Activated CD8-positive, alpha-beta memory T cell treated with anti-CD3 and anti-CD28 coated beads for 48 hours (primary cell): ENCODE results near the gene ITM2C.
A peak's percentile ranks its signal among the peaks of the same experiment; 100 is the strongest.

Experiments
- DNase-seq, 3 experiments: peaks; one replicate each; pipeline ENCODE4 v3.0.0-alpha.2; 2020; ENCODE audit warnings: low read depth in 2 of 3, low spot score in 2 of 3

The ITM2C gene

DNA sequence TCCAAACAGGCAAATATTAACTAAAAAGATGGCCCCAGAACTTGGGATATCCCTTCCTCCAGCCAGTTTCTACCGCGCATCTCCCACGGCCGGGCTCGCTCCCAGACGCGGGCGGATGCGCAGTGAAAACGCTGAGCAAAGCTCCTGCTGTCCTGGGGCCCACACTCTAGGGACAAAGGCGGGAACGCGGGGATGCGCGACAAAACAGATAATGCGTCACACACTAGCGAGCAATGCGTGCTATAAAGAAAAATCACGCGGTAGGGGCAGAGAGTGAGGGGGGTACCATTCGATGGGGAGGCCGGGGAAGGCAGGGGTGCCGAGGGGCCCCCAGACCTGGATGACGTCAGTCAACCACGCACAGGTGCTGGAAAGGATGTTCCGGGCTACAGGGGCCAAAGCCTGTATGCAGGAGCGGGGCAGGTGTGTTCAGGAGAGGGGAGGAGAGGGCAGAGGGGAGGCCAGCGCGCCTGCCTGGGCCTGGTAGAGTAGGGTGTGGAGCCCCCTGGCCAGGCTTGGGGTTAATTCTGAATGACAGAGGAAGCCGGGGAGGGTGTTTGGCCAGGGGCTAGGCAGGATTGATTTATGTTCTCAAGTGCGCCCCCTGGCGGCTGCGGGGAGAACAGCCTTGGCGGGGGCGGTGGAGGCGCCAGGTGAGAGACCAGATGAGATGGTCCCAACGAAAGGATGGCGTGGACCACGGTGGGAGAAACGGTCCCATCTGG lies 14.9 kb upstream of the ITM2C start:
- DNase-seq: peak in 2 of 3 experiments; percentile 77 to 79

DNA sequence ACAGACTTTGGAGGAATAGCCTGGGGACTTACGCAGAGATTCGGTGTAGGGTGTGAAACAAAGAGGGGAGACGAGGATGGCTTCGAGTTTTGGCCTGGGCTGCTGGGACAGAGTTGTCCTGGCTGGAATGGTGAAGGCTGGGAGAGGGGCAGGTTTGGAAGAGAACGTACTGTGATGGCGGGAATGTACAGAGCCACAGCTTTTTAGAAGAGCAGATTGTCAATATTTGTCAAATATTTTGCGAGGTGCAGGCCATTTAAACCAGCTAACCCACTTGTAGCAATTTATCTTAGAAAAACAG lies 14.4 kb upstream of the ITM2C start:
- no peak for DNase-seq

DNA sequence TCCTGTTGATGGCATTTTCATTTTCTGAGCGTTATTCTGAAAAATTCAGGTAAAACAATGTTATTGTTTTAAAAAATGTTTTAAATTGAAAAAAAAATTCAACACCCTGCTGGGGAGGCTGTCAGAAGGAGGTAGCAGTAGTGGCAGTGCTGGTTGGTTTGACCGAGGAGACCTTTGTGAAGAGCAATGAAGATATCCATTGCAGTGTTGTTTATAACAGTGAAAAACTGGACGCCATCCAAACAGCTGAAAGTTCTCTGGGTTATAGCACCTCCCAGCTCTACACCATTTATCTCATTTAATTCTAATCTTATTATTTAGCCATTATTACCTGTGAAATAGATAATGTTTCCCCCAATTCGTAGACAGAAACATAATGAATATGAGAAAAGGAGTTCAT lies 12.6 kb upstream of the ITM2C start:
- DNase-seq: no peak

DNA sequence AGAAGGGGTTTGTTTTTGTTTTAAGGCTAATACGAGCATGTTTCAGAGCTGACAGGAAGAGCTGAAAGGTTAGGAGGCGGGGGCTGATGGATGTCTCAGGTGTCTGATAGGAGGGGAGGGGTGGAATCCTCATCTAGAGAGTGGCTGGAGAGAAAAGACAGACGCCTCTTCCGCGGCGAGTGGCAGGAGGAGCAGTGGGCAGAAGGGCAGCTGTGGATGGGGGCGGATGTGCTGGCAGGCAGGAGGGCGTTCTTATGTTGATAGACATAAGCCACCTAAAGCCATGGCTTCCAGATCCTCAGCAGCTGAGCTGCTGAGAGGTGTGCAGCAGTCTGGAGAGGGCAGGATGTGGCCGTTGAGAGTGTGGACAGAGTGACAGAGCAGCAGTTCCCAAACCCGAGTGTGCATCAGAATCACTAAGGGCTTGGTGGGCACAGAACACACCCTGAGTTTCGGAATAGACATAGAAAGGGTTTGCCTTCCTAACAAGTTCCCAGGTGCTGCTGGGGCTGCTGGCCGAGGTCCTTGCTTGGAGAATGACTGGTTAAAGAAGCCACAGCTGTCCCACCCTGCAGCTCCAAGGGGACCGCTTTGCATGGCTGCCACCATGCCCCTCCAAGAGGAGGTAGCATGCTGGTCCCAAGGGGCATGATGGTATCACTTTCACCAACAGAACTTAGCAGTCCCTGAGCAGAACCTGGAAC lies 3.0 kb upstream of the ITM2C start:
- no peak for DNase-seq

DNA sequence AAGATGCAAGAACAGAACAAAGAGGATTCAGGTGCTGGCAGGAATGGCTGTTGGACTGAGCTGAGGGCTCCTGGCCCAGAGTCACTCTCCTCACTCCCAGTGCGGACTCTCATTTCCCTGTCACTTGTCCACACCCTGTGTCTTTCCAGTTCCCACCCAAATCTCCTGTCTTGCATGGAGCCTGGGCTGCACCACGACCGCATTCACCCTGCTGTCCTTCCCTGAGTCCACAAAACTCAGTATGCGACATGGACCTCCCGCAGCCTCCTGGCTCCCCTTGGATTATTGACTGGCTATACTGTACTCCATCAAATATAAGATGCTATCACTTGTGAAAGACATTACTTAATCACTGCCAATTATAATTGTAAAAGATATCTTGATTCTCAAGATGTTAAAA lies 2.5 kb upstream of the ITM2C start:
- no peak for DNase-seq

DNA sequence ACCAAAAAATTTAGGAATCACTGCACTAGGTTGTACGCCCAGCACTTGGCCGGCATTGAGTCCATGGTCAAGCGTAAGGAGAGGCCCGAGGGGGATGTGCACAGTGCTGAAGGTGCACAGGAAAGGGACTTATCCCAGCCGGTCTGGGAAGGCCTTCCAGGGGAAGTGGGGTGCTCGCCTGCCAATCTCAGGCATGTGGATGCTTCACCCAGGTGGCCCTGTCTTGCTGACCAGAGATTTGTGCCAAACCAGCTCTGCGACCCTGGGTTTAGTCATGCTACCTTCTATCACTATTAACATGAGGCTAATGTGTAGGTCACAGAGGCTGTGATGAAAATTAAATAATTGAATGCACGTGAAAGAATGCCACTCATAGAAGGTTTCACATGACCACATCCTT lies 1.7 kb upstream of the ITM2C start:
- no peak for DNase-seq

DNA sequence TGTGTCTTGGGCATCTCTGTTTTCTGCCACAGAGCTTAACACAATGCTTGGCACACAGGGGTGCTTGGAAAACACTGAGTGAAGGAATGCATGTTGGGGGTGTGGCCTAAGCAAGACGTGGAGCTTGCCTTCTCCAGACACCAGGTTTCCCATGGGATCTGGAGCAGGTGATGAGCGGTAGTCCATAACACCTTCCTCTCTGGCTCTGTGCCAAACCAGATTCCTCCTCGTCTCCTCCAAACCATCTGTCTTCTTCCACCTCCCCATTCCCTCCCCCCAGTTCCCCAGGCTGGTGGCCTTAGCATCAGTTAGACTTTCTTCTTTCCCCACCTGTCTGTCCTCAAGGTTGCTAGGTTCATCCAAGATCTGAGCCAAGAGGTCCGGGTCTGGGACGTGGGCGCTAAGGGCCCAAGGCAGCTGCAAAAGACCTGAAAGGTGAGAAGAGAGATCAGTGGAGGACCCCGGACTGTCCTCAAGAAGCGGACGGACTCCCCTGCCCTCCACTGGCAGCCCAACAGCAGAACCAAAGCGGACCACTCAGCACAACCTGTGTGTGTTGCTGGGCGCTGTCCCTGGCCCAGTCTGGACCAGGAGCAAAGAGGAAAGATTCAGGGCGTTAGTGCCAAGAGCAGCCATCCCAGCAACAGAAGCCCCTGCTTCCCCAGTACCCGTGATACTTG lies 1.2 kb upstream of the ITM2C start:
- no peak for DNase-seq

DNA sequence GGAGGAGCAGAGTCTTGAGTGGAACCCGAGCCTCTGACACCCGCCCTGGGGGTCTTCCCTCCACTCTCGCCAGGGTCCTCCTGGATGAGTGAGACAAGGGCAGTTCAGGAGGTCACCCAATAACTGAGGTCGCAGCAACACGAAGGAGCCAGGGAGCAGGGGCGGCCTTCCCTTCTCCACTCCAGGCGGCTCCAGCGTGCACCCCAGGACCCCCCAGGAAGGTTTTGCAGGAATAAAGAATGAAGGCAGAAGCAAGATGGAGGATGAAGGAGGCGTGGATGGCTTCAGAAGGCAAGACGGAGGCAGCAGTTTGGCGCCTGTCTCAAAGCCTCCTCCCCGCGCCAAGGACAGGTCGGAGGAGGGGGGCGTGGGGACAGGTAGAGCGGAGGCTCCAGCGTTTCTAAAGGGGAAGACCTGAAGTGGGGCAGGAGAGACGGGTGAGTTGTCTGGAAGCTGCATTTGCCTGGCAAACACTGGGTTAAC lies 579 bp upstream of the ITM2C start:
- no peak for DNase-seq

DNA sequence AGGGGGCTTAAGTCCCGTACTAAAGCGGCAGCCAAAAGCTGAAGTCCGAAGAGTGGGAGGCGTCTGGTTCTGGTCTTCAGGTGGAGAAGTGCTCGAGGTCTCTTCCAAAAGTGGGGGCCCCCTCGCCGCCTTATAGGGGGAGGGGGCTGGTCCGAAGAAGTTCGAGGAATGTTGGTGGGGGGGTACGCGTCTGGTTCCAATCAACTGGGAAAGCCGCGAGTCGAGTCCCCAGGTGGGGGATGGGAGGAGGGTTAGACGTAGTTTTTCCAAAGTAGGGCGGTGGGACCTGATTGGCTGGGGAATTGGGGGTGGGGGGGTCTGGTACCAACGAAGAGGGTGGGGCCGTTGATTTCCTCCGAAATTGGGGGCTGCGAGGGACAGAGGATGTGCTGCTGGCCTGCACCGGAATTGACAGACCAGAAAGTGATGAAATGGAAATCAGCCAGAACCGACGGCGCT lies 594 bp downstream of the ITM2C start:
- no peak for DNase-seq

DNA sequence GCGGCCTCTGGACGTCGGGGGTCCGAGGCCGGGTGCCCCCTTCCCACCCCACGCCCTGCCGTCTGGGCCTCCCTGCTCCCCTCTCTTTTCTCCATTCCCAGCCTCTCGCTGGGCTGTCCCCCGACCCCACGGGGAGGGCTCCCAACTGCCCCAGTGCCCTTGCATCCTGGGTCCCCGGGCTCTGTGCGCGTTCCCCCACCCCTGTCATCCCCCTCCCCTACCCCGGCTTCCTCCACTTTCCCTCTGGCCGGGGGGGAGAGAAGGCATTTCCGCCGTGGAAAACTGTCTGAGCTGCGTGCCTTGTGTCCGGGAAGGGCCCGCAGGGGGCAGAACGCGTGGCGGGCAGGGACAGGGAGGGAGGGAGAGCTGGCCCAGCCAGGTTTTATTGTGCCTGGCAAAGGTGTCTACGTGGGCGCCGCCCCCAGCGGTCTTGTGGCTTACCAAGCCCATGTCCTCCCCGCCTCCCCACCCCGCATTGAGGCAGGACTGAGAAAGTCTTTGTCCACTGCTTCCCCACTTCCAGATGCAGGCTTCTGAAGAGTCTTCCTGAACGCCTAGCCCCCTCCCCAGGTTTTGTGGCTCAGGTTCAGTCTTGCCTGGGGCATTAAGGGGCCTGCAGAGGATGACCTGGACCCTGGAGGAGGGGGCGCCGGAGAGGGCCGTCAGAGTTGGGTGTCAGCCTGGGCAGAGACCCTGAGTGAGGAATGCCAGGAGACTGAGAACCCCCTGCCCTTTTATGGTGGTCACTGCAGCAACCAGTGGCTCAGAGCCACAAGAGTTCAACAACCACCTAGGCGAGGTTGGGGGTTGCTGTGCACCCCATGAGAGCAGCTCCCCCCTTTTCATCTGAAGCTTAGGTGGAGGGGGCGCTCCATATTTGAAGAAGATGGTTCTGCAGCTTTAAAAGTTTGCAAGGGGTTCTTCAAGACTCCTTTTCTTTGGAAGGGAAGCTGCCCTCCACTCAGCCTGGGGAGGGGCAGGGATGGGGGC lies 1.3 kb downstream of the ITM2C start:
- DNase-seq: no peak

DNA sequence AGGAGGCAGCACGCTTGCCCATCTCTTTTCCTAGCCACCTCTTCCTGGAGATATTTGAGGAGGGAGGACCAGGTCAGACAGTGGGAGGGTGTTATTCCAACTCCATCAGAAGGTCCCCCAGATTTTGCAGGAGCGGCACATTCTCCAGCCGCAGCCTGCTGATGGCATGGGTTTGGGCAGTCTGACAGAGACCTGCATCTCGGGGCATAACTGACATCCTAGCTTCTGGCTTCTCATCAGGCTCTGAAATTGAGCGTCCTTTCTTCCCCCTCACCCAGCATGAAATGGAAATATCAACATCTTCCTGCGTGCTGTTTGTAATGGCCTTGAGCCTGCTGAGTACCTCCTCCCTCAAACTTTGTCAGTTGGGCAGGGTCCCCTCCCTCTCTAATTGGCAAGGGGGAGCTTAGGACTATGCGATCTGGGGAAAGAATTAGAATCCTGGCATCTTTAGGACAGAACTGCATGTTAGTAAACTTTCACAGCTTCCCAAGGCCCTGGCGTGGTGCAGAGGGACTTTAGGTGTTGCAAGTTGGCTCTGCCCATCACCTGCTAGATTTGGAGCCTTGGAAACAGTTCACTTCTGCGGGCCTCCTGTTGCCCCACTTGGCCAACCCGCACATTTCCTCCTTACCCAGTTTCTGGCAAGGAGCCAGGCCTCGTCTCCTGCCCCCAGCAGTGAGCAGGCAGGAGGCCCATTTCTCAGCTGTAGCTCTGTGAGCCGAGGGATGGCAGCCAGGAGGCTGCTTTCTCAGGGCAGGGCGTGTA lies 2.2 kb downstream of the ITM2C start:
- DNase-seq: no peak

DNA sequence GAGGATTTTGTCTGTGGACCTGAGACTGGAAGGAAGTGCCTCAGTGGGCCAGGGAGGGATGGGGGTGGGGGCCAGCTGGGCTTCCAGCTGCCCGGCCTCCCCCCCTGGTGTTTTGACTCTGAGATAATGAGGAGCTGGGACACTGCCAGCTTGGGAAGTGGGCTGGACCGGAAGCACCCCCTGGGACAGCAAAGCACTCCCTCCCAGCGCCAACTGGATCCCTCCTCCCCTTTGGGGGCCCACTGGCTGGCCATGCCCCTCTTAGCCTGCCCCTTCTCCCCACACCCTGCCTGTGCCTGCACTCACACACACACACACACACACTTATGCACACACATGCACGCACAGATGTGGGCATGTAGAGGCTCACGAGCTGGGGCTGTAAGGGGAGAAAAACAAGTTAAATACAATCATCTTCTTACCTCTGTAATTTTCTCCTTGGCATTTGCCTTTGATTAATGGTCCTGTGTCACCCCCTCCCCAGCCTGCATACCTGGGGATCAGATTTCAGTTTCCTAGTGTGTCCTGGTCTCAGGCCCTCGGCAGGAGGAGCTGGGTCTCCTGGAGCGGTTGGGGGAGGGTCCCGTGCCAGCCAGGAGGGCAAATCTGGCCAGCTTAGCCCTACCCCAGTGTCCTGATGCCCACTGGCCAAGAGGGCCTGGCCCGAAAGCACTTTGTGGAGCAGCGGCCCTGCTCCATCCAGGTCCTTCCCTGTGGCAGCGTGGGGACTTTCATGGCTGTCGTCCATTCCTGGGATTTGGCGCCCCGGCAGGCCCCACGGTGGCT lies 3.6 kb downstream of the ITM2C start:
- DNase-seq: no peak

DNA sequence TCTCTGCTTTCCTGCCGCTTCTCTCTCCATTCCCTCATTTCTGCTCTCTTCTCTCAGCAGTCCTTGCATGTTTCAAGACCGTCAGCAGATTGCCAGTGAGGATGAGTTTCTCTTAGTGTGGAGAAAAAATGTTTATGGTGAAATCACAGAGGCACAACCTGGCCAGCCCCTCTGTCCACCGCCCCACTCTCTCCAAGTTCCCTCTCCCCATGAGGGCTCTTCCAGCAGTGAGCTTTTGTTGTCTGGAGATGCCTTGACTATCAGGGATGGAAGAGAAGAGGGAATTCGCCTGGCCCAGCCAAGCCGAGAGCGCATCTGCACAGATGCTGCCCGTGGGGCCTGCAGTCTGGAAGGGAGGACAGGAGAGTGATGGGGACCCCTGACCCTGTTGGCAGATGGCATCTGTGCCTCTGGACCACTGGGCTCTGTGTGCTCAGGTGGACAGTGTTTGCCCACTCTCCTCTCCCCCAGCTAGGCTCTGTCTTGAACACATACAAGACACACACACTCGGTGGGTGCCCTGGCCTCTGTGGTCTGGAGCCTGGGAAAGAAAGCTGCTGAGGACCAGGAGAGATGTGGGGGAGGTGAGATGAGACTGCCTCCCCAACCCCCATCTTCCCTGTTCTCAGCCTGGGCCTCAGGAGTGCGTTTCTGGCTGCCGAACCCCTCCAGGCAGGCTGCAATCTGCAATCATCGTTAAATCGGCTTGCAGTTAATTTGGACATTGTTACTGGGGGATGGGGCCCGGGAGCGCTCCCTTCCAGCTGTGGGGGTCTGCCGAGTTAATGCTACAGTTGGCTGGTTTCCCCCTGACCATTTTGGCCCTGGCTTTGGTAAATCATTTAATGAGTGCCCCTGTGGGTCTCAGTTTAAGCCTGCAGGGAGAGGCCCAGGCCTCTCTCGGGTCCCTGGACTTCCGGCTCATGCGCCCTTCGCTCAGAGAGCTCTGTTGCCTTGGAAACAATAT lies 4.5 kb downstream of the ITM2C start:
- DNase-seq: no peak

DNA sequence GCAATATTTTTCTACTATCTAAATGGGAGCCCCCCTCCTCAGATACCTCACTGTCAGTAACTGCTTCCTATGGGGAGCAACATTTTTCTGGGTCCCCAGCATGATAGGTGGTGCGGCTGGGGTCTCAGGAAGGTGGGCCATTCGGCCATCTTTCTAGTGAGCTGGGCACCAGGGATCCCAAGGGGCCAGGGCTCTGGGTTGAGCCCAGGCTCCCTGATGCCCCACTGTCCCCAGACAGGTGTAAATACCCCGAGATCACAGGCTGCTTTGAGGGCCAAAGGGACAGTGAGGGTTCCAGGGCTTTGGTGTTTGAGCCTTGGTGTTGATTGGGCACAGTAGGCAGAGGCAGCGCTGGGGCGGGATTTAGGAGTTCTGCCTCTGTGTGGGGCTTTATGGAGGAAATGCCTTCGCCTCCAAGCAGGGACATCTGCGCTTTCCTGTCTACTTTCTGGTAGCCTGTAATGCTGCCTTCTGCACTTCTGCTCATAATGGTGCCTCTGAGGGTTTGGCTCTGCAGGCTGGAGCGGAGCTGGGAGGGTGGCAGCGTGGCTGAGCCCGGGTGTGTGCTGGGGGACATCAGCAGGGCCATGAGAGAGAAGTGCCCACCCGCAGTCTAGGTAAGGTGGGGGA lies 5.3 kb downstream of the ITM2C start:
- DNase-seq: no peak

DNA sequence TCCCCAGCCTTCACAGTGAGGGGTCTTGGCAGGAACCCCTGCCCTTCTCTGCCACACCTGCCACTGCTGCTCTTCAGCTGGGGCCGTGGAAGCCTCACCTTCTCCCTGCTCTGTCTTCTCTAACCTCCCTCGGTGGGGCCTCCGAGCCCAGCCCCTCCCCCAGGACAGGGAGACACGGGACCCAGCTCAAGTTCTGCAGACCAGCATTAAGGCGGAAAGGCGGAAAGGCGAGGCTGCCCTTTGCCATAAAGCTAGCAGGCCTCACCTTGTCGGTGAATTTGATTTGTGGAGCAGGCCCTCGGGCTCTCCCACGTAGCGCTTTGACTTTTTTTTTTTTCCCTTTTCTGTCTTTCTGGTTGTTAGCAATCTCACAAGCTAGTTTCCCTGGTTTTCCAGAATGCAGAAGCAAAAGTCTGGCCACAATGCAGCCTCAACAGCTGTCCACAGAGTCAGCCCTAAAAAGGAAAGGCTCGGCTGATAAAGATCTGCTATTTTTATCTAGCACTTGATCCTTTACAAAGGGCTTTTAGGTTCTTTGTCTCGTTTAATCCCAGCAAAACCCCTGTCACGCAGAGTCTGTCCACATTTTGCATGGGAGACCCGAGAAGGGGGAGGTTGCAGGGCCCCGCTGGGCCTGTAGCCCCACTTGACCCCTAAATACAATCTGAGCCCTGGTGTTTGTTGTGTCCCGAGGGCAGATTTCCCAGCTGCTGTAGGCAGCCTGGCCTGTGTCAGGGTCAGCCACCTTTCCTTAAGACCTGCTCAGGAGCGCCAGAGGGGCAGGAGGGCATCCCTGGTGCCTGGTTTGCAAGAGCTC lies 6.0 kb downstream of the ITM2C start:
- no peak for DNase-seq

DNA sequence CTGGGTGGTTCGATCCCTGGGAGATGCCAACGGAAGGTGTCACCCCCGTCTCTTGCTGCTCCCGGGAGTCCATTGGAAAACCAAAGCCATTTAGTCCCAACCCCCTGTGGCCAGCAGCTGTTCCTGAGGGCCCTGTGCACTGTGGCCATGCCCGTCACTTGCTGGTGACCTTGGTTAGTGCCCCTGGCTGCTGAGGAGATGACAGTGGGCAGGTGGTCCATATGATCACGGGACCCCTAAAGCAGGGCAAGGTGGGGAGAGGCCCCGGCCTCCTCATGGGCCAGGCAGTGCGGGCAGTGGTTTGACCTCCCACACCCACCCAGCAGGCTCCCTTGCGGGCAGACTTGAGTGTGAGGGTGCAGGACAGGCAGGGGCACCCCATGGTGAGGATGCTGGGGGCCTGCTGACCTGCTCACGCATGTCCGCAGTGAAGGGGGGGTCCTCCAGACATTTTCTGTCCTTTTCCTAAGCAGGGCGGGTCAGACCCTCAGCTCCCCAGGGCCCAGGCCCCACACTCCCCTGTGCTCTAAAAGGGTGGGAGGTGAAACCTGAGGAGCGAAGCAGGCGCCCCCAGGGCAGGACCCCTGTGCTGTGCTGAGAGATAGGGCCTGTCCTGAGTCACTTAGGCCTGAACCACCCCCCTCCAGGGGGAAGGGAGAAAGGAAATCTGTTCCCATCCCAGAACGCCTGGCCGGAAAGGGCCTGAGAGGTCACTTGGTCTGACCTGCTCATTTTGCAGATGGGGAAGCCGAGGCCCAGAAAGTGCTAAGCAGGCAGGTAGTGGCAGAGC lies 6.8 kb downstream of the ITM2C start:
- DNase-seq: no peak
